Naive thymus-derived CD8-positive, alpha-beta T cell (primary cell): ENCODE data around the gene CAGE1. TPM values are rescaled to one million over a fixed set of nuclear protein-coding genes. Genes with fewer than 3 reads are reported as not detected.

ENCODE experiments used
- ATAC-seq, 2 donors: fragments of 150-1000 bp; cut with Tn5 transposase in 1 of 2; sonication (Bioruptor Pico), chemical (Tn5 transposase) in 1 of 2; 1 replicate in 1 of 2; 2 replicates in 1 of 2; pipeline ENCODE4 v1.10.0; 2021; ENCODE audit warnings: mild to moderate bottlenecking in 2 of 2, moderate library complexity in 2 of 2
- POLR2A ChIA-PET: fragments of 350-600 bp; sonication (Branson Sonifier 250); formaldehyde crosslinking; loops from one replicate; lab custom pipeline; 2021; ENCODE audit warnings: antibody characterized with exemption; lab: Charles Lee
- DNase-seq, 10 donors: peaks; one replicate each; pipeline versions ENCODE4 v3.0.0 to v3.0.0-alpha.2; 2020 to 2022
- H3K27ac Mint-ChIP-seq, 10 donors: one replicate each; pipeline ENCODE4 v1.8.0; 2020 to 2022; ENCODE audit warnings: mild to moderate bottlenecking in 10 of 10, mixed read lengths in 10 of 10, moderate library complexity in 4 of 10, inconsistent platforms in 1 of 10
- H3K27me3 Mint-ChIP-seq, 5 donors: one replicate each; pipeline ENCODE4 v1.8.0; 2021 to 2022; ENCODE audit warnings: mixed read lengths in 5 of 5
- H3K36me3 Mint-ChIP-seq, 3 donors: one replicate each; pipeline ENCODE4 v1.8.0; 2020 to 2022; ENCODE audit warnings: mixed read lengths in 3 of 3, mild to moderate bottlenecking in 2 of 3, inconsistent platforms in 1 of 3
- H3K4me1 Mint-ChIP-seq, 4 donors: one replicate each; pipeline ENCODE4 v1.8.0; 2021 to 2022; ENCODE audit warnings: mixed read lengths in 4 of 4
- H3K4me3 Mint-ChIP-seq, 10 donors: one replicate each; pipeline ENCODE4 v1.8.0; 2020 to 2022; ENCODE audit warnings: mild to moderate bottlenecking in 10 of 10, mixed read lengths in 10 of 10, moderate library complexity in 6 of 10, inconsistent platforms in 1 of 10
- H3K9me3 Mint-ChIP-seq, 9 donors: one replicate each; pipeline ENCODE4 v1.8.0; 2020 to 2022; ENCODE audit warnings: mixed read lengths in 9 of 9, mild to moderate bottlenecking in 3 of 9, inconsistent platforms in 1 of 9, moderate library complexity in 1 of 9
- polyA plus RNA-seq, 3 donors: library from polyadenylated mRNA; unstranded; fragments of 300-500 nt; fragmentation: Illumina TruSeq; gene quantifications; one replicate each; pipeline ENCODE4 v1.2.3, GENCODE V29; 2021
- total RNA-seq, 8 experiments: library from RNA in 2 of 8; stranded (reverse) in 2 of 8; gene quantifications; one replicate each; pipeline ENCODE4 v1.2.3 and lab custom pipeline; 2021 to 2026

Gene CAGE1
- total and polyA plus RNA-seq, 5 experiments from 2014 or later, result 0.16 to 0.63 TPM; not detected in 3

- Mint-ChIP-seq H3K36me3 (peaks cover 6 to 86% (median 16%) of the 10 kb centered on the region in 3 donors), H3K4me3 (no peak overlapping the region), H3K4me1 (peaks cover 3 to 12% (median 6%) of the 10 kb centered on the region in 4 donors), H3K27ac (peak overlapping the region in 2 of 10 donors; percentile 13 to 26), H3K27me3 (no peaks in the 10 kb centered on the region), H3K9me3 (no peaks in the 10 kb centered on the region)
- POLR2A ChIA-PET, result no interaction called here
- ATAC-seq (no peak), DNase-seq (no peak)
Measured at GRCh38 chr6:7295916-7296315, 93.6 kb downstream of the CAGE1 start.

- H3K4me3 Mint-ChIP-seq, result no peak overlapping the region
- no peak for DNase-seq
- peak overlapping the region in 6 of 10 donors; percentile 21 to 76 (median 60) for H3K27ac Mint-ChIP-seq
- no peaks in the 10 kb centered on the region for H3K9me3 Mint-ChIP-seq
- POLR2A ChIA-PET, result no interaction called here
- H3K36me3 Mint-ChIP-seq, result peaks cover 4 to 87% (median 14%) of the 10 kb centered on the region in 3 donors
- H3K27me3 Mint-ChIP-seq, result no peaks in the 10 kb centered on the region
- ATAC-seq, result no peak
- H3K4me1 Mint-ChIP-seq, result peaks cover 0 to 8% (median 2%) of the 10 kb centered on the region in 4 donors
Measured at GRCh38 chr6:7292596-7293255, 96.8 kb downstream of the CAGE1 start.

- POLR2A ChIA-PET, result interaction anchor here (0.7 kb wide), 1 partner anchor 366 kb away, joined by 3 read pairs; no protein-coding TSS in a partner anchor
- no peak overlapping the region for H3K4me3 Mint-ChIP-seq
- H3K27ac Mint-ChIP-seq, result peak overlapping the region in 2 of 10 donors; percentile 7 to 61
- ATAC-seq (no peak), DNase-seq (no peak)
- peaks cover 4 to 93% (median 22%) of the 10 kb centered on the region in 3 donors for H3K36me3 Mint-ChIP-seq
- peaks cover 0 to 5% (median 2%) of the 10 kb centered on the region in 4 donors for H3K4me1 Mint-ChIP-seq
- H3K27me3 Mint-ChIP-seq, result no peaks in the 10 kb centered on the region
- H3K9me3 Mint-ChIP-seq, result no peaks in the 10 kb centered on the region
Measured at GRCh38 chr6:7290079-7290478, 99.5 kb downstream of the CAGE1 start.

GRCh38 chr6:7285416-7285815 is 104.1 kb downstream of the CAGE1 start:
- Mint-ChIP-seq H3K36me3 (peaks cover 0 to 56% (median 10%) of the 10 kb centered on the region in 3 donors), H3K27ac (peak overlapping the region in 3 of 10 donors; percentile 43 to 73 (median 55)), H3K4me3 (no peak overlapping the region), H3K27me3 (no peaks in the 10 kb centered on the region), H3K4me1 (peaks cover 15 to 30% (median 21%) of the 10 kb centered on the region in 4 donors), H3K9me3 (no peaks in the 10 kb centered on the region)
- ATAC-seq (no peak), DNase-seq (no peak)
- POLR2A ChIA-PET, result no interaction called here

GRCh38 chr6:7283676-7284075 is 105.9 kb downstream of the CAGE1 start:
- DNase-seq (no peak), ATAC-seq (no peak)
- H3K27me3 Mint-ChIP-seq, result no peaks in the 10 kb centered on the region
- peaks cover 17 to 30% (median 23%) of the 10 kb centered on the region in 4 donors for H3K4me1 Mint-ChIP-seq
- H3K27ac Mint-ChIP-seq, result peak overlapping the region in 7 of 10 donors; percentile 8 to 87 (median 71)
- POLR2A ChIA-PET, result interaction anchor here (0.8 kb wide), 1 partner anchor 331 kb away, joined by 3 read pairs; no protein-coding TSS in a partner anchor
- peaks cover 0 to 39% (median 10%) of the 10 kb centered on the region in 3 donors for H3K36me3 Mint-ChIP-seq
- H3K4me3 Mint-ChIP-seq, result no peak overlapping the region
- H3K9me3 Mint-ChIP-seq, result no peaks in the 10 kb centered on the region

GRCh38 chr6:7282097-7282906 is 107.2 kb downstream of the CAGE1 start:
- DNase-seq (peak in 2 of 10 donors; percentile 7 to 9), ATAC-seq (peak in 1 of 2 donors; percentile 44)
- peaks cover 17 to 34% (median 27%) of the 10 kb centered on the region in 4 donors for H3K4me1 Mint-ChIP-seq
- H3K27me3 Mint-ChIP-seq, result no peaks in the 10 kb centered on the region
- no peaks in the 10 kb centered on the region for H3K9me3 Mint-ChIP-seq
- peaks cover 0 to 25% (median 9%) of the 10 kb centered on the region in 3 donors for H3K36me3 Mint-ChIP-seq
- POLR2A ChIA-PET, result no interaction called here
- peak overlapping the region; percentile 2 to 59 (median 23) for H3K4me3 Mint-ChIP-seq
- H3K27ac Mint-ChIP-seq, result peak overlapping the region; percentile 58 to 93 (median 86)

Other genes with a start within 250 kb of the CAGE1 start
- gene SSR1, start 76.5 kb downstream of the CAGE1 start, total RNA-seq, result 100 to 1,000 TPM in 1 of 2 experiments, 10 to 100 TPM in 1; 97.5 to 112 TPM
- 100 to 1,000 TPM; 136 to 159 (median 156) TPM for gene SSR1, start 76.5 kb downstream of the CAGE1 start, polyA plus RNA-seq
- gene RIOK1, start 66 bp upstream of the CAGE1 start, total RNA-seq, result 10 to 100 TPM; 29.9 to 30.4 TPM
- gene RIOK1, start 66 bp upstream of the CAGE1 start, polyA plus RNA-seq, result 10 to 100 TPM; 18.1 to 24.4 (median 20.2) TPM
- gene DSP, start 151.9 kb upstream of the CAGE1 start, total RNA-seq, result under 1 TPM; 0.47 to 0.60 TPM
- not detected for gene DSP, start 151.9 kb upstream of the CAGE1 start, polyA plus RNA-seq
- 10 to 100 TPM; 29.2 TPM for gene SNRNP48, start 200.5 kb upstream of the CAGE1 start, total RNA-seq
- gene SNRNP48, start 200.5 kb upstream of the CAGE1 start, polyA plus RNA-seq, result 10 to 100 TPM in 1 of 3 donors, 1 to 10 TPM in 2; 9.1 to 13.7 (median 9.3) TPM